H1 (cell line): ENCODE data around the gene ANAPC7. TPM values are rescaled to one million over a fixed set of nuclear protein-coding genes. Genes with fewer than 3 reads are reported as not detected.

Experiments used
- CTCF ChIA-PET: fragments of 300-600 bp; sonication (Branson Sonifier 250); formaldehyde crosslinking; loops from one replicate; lab custom pipeline; 2021; ENCODE audit not compliant: partially characterized antibody; lab: Charles Lee
- POLR2A ChIA-PET: fragments of 300-600 bp; sonication (Branson Sonifier 250); formaldehyde crosslinking; loops from one replicate; lab custom pipeline; 2021; ENCODE audit warnings: inconsistent platforms; ENCODE audit not compliant: partially characterized antibody; lab: Charles Lee
- DNase-seq, 2 experiments: peaks; one replicate each; pipeline versions ENCODE4 v3.0.0 to v3.0.0-alpha.2; 2010 to 2022; ENCODE audit warnings: low spot score in 2 of 2, low read depth in 1 of 2, mixed read lengths in 1 of 2
- FAIRE-seq: peaks from 2 replicates; lab custom pipeline; 2011; peaks lifted over from hg19 to GRCh38; lab: Jason Lieb, UNC
- H2AFZ ChIP-seq: 2 replicates; pipeline ENCODE4 v1.8.1; 2012; ENCODE audit warnings: low read length, inconsistent platforms
- H2AK5ac ChIP-seq: 2 replicates; pipeline ENCODE4 v1.6.1; 2013; ENCODE audit warnings: low read depth, low read length
- H2BK120ac ChIP-seq: replicated peaks from 2 replicates; pipeline ENCODE3; 2013; ENCODE audit warnings: low read depth, low read length, inconsistent platforms
- H2BK12ac ChIP-seq: 2 replicates; pipeline ENCODE4 v1.6.1; 2013; ENCODE audit warnings: low read depth, low read length
- H2BK15ac ChIP-seq: 2 replicates; pipeline ENCODE4 v1.6.1; 2013; ENCODE audit warnings: low read length
- H2BK20ac ChIP-seq: 2 replicates; pipeline ENCODE4 v1.6.1; 2013; ENCODE audit warnings: low read length
- H2BK5ac ChIP-seq: 2 replicates; pipeline ENCODE4 v1.6.1; 2013; ENCODE audit warnings: low read depth, low read length
- H3K14ac ChIP-seq: 2 replicates; pipeline ENCODE4 v1.6.1; 2013; ENCODE audit warnings: inconsistent platforms; ENCODE audit not compliant: insufficient read length
- H3K18ac ChIP-seq: 2 replicates; pipeline ENCODE4 v1.6.1; 2013; ENCODE audit warnings: low read length; ENCODE audit errors: extremely low read depth
- H3K23ac ChIP-seq: 2 replicates; pipeline ENCODE4 v1.6.1; 2013; ENCODE audit warnings: inconsistent platforms; ENCODE audit not compliant: insufficient read length
- H3K23me2 ChIP-seq: 2 replicates; pipeline ENCODE4 v1.6.1; 2013; ENCODE audit warnings: low read depth, low read length
- H3K27ac ChIP-seq: 2 replicates; pipeline ENCODE4 v1.6.1; 2011; ENCODE audit warnings: low read depth, low read length, inconsistent platforms
- H3K27me3 ChIP-seq, 4 experiments: replicated peaks in 1 of 4; 1 replicate in 1 of 4; 2 replicates in 3 of 4; pipeline versions ENCODE4 v1.6.1 to v1.8.1; 2011 to 2013; ENCODE audit warnings: low read length in 3 of 4, mild to moderate bottlenecking in 3 of 4, inconsistent platforms in 2 of 4, mixed read lengths in 2 of 4, moderate library complexity in 1 of 4; ENCODE audit not compliant: control insufficient read depth in 3 of 4, insufficient read depth in 3 of 4; ENCODE audit errors: extremely low read depth in 1 of 4
- H3K36me3 ChIP-seq, 4 experiments: 2 replicates each; pipeline versions ENCODE4 v1.6.1 to v1.8.1; 2011 to 2013; ENCODE audit warnings: mild to moderate bottlenecking in 4 of 4, low read length in 3 of 4, moderate library complexity in 2 of 4, control low read depth in 1 of 4, inconsistent platforms in 1 of 4; ENCODE audit not compliant: insufficient read depth in 4 of 4, control insufficient read depth in 2 of 4
- H3K4ac ChIP-seq: replicated peaks from 2 replicates; pipeline ENCODE3; 2013; ENCODE audit warnings: low read length, low read depth, mixed read lengths, inconsistent platforms; ENCODE audit not compliant: insufficient read length
- H3K4me1 ChIP-seq, 4 experiments: replicated peaks in 1 of 4; 1 replicate in 1 of 4; 2 replicates in 3 of 4; pipeline versions ENCODE4 v1.6.1 to v1.8.1; 2011 to 2013; ENCODE audit warnings: low read length in 3 of 4, inconsistent platforms in 2 of 4, mixed read lengths in 1 of 4; ENCODE audit not compliant: insufficient read depth in 4 of 4, control insufficient read depth in 3 of 4
- H3K4me2 ChIP-seq, 2 experiments: 2 replicates each; pipeline versions ENCODE4 v1.6.1 to v1.8.1; 2011 to 2013; ENCODE audit warnings: low read depth in 2 of 2, low read length in 2 of 2, control low read depth in 1 of 2, inconsistent platforms in 1 of 2, mild to moderate bottlenecking in 1 of 2; ENCODE audit not compliant: insufficient read depth in 1 of 2
- H3K4me3 ChIP-seq, 4 experiments: fragments of 200-600, 300-600 bp in 1 of 4; sonication (generic), shearing (Covaris generic), sonication (Bioruptor Twin) in 1 of 4; 2 replicates each; pipeline versions ENCODE4 v1.5.1 to v1.8.1; 2011 to 2016; ENCODE audit warnings: low read length in 4 of 4, low read depth in 3 of 4, control low read depth in 2 of 4, inconsistent platforms in 2 of 4, mild to moderate bottlenecking in 2 of 4, mixed read lengths in 1 of 4, moderate library complexity in 1 of 4; ENCODE audit not compliant: insufficient read depth in 2 of 4; ENCODE audit errors: extremely low read depth in 1 of 4
- H3K56ac ChIP-seq: replicated peaks from 2 replicates; pipeline ENCODE3; 2013; ENCODE audit warnings: low read depth, mild to moderate bottlenecking, mixed read lengths, low read length, inconsistent platforms; ENCODE audit not compliant: insufficient read length
- H3K79me1 ChIP-seq: 2 replicates; pipeline ENCODE4 v1.6.1; 2013; ENCODE audit warnings: low read depth, low read length, control low read depth
- H3K79me2 ChIP-seq, 2 experiments: 2 replicates each; pipeline versions ENCODE4 v1.6.1 to v1.8.1; 2012 to 2013; ENCODE audit warnings: low read length in 2 of 2, mild to moderate bottlenecking in 2 of 2, inconsistent platforms in 1 of 2; ENCODE audit not compliant: insufficient read depth in 2 of 2, control insufficient read depth in 1 of 2
- H3K9ac ChIP-seq, 4 experiments: replicated peaks in 1 of 4; 1 replicate in 1 of 4; 2 replicates in 3 of 4; pipeline versions ENCODE4 v1.6.1 to v1.8.1; 2011 to 2013; ENCODE audit warnings: low read depth in 3 of 4, low read length in 3 of 4, control low read depth in 2 of 4, mild to moderate bottlenecking in 2 of 4, moderate library complexity in 2 of 4, inconsistent platforms in 1 of 4; ENCODE audit errors: extremely low read depth in 1 of 4
- H3K9me3 ChIP-seq, 2 experiments: 2 replicates each; pipeline versions ENCODE4 v1.6.1 to v1.8.1; 2012 to 2013; ENCODE audit warnings: mild to moderate bottlenecking in 2 of 2, moderate library complexity in 2 of 2, control low read depth in 1 of 2, inconsistent platforms in 1 of 2, low read depth in 1 of 2, low read length in 1 of 2, mixed read lengths in 1 of 2; ENCODE audit not compliant: insufficient read depth in 2 of 2
- H4K20me1 ChIP-seq, 2 experiments: replicated peaks in 1 of 2; 2 replicates each; pipeline versions ENCODE3 to v1.8.1; 2011 to 2013; ENCODE audit warnings: inconsistent platforms in 2 of 2, low read length in 2 of 2, mild to moderate bottlenecking in 1 of 2; ENCODE audit not compliant: insufficient read depth in 2 of 2, control insufficient read depth in 1 of 2
- H4K5ac ChIP-seq: 2 replicates; pipeline ENCODE4 v1.6.1; 2013; ENCODE audit warnings: low read length, low read depth, mixed read lengths, inconsistent platforms; ENCODE audit not compliant: insufficient read length
- H4K8ac ChIP-seq: 2 replicates; pipeline ENCODE4 v1.8.0; 2013; ENCODE audit warnings: mild to moderate bottlenecking, moderate library complexity, low read length, inconsistent platforms; ENCODE audit not compliant: insufficient read depth; ENCODE audit errors: extremely low read depth
- H4K91ac ChIP-seq: replicated peaks from 2 replicates; pipeline ENCODE3; 2013; ENCODE audit warnings: low read length, mixed read lengths, inconsistent platforms; ENCODE audit not compliant: insufficient read length
- ASH2L ChIP-seq: fragments of 200-600, 300-600 bp; sonication (generic); IDR thresholded peaks from one replicate; pipeline ENCODE4 v1.7.1; 2017; ENCODE audit warnings: low read length
- CBX8 ChIP-seq: fragments of 300-800, 300-1000 bp; sonication (generic); IDR thresholded peaks from 2 replicates; pipeline ENCODE4 v1.7.1; 2016; ENCODE audit warnings: low read depth, low read length, borderline replicate concordance
- GABPA ChIP-seq: IDR thresholded peaks from 2 replicates; pipeline ENCODE4 v1.6.1; 2011; ENCODE audit warnings: mild to moderate bottlenecking, low read length, moderate library complexity, borderline replicate concordance; ENCODE audit not compliant: insufficient read depth
- JUN ChIP-seq: IDR thresholded peaks from 2 replicates; pipeline ENCODE4 v1.6.1; 2011; ENCODE audit warnings: low read depth, mild to moderate bottlenecking, improper control_type of control experiment, low read length
- KDM1A ChIP-seq: fragments of 200-600, 300-600 bp; sonication (generic); IDR thresholded peaks from 2 replicates; pipeline ENCODE4 v1.7.1; 2016; ENCODE audit warnings: mild to moderate bottlenecking, low read length, borderline replicate concordance
- POLR2A ChIP-seq, 2 experiments: IDR thresholded peaks; 1 replicate in 1 of 2; 2 replicates in 1 of 2; pipeline ENCODE4 v1.6.1; 2011; ENCODE audit warnings: low read depth in 2 of 2, low read length in 2 of 2, mild to moderate bottlenecking in 2 of 2; ENCODE audit errors: control extremely low read depth in 1 of 2
- POLR2AphosphoS5 ChIP-seq: IDR thresholded peaks from 2 replicates; pipeline ENCODE4 v1.6.1; 2011; ENCODE audit warnings: low read depth, low read length
- SAP30 ChIP-seq: fragments of 300-600 bp; sonication (generic); IDR thresholded peaks from 2 replicates; pipeline ENCODE4 v1.7.1; 2012; ENCODE audit warnings: low read length, moderate library complexity, mild to moderate bottlenecking, inconsistent platforms; ENCODE audit not compliant: insufficient read depth, insufficient replicate concordance
- SP4 ChIP-seq: IDR thresholded peaks from 2 replicates; pipeline ENCODE4 v1.6.1; 2012; ENCODE audit warnings: low read length, inconsistent platforms
- SRF ChIP-seq: IDR thresholded peaks from 2 replicates; pipeline ENCODE4 v1.6.1; 2011; ENCODE audit warnings: mild to moderate bottlenecking, low read depth, low read length, moderate library complexity
- WGBS, 2 experiments: shearing (Covaris generic) in 1 of 2; methylation state at CpG; one replicate each; pipeline versions ENCODE4 v1.1.6 to v1.1.7; 2013 to 2015; ENCODE audit warnings: low lambda C conversion rate in 2 of 2, mixed read lengths in 2 of 2, inconsistent platforms in 1 of 2, low coverage in 1 of 2, missing lambda C conversion rate in 1 of 2; ENCODE audit not compliant: insufficient replicate concordance in 2 of 2, insufficient coverage in 1 of 2, insufficient read length in 1 of 2; ENCODE audit errors: extremely low coverage in 1 of 2, missing lambda C conversion rate in 1 of 2; 5-methylcytosine and 5-hydroxymethylcytosine counted together
- polyA plus RNA-seq, 7 experiments: library from polyadenylated mRNA; depleted of rRNA in 3 of 7; stranded (reverse) in 5 of 7; unstranded in 2 of 7; fragments of >200 nt in 5 of 7; fragments of 200-250 nt in 2 of 7; gene quantifications; 1 replicate in 5 of 7; 2 replicates in 1 of 7; 4 replicates in 1 of 7; pipeline versions ENCODE4 v1.2.1 to v1.2.3, GENCODE V29; 2011 to 2013; ENCODE audit warnings: missing spikeins in 2 of 7, mixed read lengths in 2 of 7
- total RNA-seq: library from RNA; stranded (reverse); fragmentation: NEBNext Ultra II Directional; extraction: Animal tissue kit (Norgen Biotek cat#: 25700); gene quantifications from 2 replicates; pipeline ENCODE4 v1.2.1, GENCODE V29; 2021
- TF ChIP-seq, protein P1 (sequence below): IDR thresholded peaks from 2 replicates; pipeline ENCODE4 v1.6.1; 2011; ENCODE audit warnings: low read depth, mild to moderate bottlenecking, low read length; ENCODE audit not compliant: insufficient read depth
- TF ChIP-seq, protein P2 (sequence below): IDR thresholded peaks from 2 replicates; pipeline ENCODE4 v1.6.1; 2012; ENCODE audit warnings: inconsistent platforms

ANAPC7 gene
- total and polyA plus RNA-seq, 2 of the 8 experiments (the other 6 are each of a cell fraction or from before 2014, with no cell fraction given), result 72.8 to 105 TPM

DNA sequence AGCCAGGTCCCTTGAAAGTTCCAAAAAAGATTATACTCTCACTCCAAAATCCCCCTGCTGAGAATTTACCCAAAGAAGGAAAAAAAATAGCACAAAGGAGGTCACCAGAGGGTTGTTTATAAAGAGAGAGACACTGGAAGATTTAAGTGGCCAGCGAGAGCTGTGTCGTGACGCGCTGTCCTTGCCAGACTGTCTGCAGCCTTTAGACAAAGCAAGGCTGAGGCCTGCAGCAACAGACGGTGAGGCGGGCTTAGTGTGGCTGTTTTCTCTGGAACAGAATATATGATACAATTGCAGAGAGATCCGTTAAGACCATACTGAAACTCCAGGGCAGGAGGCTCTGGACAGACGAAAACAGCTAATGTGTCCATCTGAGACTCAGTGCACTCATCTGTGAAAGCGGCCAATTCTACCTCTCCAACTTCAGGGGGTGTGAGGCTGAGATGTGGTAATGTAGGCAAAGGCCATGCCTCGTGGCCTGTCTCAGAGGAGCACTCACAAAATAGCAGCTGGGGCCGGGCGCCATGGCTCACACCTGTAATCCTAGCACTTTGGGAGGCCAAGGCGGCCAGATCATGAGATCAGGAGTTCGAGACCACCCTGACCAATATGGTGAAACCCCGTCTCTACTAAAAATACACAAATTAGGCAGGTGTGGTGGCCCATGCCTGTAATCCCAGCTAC, 36.2 kb downstream of the ANAPC7 start:
- no peak overlapping the region for H3K9ac ChIP-seq
- no peak overlapping the region for H2AFZ ChIP-seq
- no peak overlapping the region for H3K4me3 ChIP-seq
- H3K79me1 ChIP-seq, result no peaks in the 10 kb centered on the region
- H3K56ac ChIP-seq, result no peak overlapping the region
- peaks cover 0 to 9% (median 6%) of the 10 kb centered on the region in 4 experiments; a peak in 4 of 8 replicates for H3K36me3 ChIP-seq
- H2BK15ac ChIP-seq, result no peak overlapping the region
- no peak overlapping the region for H4K8ac ChIP-seq
- WGBS, 2 experiments, result 93% methylated on average over 15 of the region's 15 CpGs; no CpG with 5 or more reads in 1 of the 2 experiments
- no peak overlapping the region for H2AK5ac ChIP-seq
- no peak overlapping the region for H2BK120ac ChIP-seq
- H3K18ac ChIP-seq, result no peak overlapping the region
- no peak overlapping the region for H3K27ac ChIP-seq
- FAIRE-seq (no peak), DNase-seq (no peak)
- no peaks in the 10 kb centered on the region for H3K23me2 ChIP-seq
- H3K4me1 ChIP-seq, result no peaks in the 10 kb centered on the region; a peak in 1 of 7 replicates
- ChIA-PET POLR2A (interaction anchor here (0.6 to 3.3 kb wide), 10 partner anchors 10 to 221 kb away, joined by 3 to 20 read pairs (median 4); partner anchors contain the start of genes FAM216A and GPN3), CTCF (interaction anchor here (0.5 to 2.8 kb wide), 5 partner anchors 12 to 945 kb away, joined by 3 to 11 read pairs (median 3); no protein-coding TSS in a partner anchor)
- H2BK12ac ChIP-seq, result no peak overlapping the region
- no peak overlapping the region for H2BK20ac ChIP-seq
- no peak overlapping the region for H3K23ac ChIP-seq
- H3K4me2 ChIP-seq, result no peak overlapping the region
- H4K20me1 ChIP-seq, result peaks cover 0 to 4% of the 10 kb centered on the region in 2 experiments
- H3K79me2 ChIP-seq, result no peaks in the 10 kb centered on the region
- no peak overlapping the region for H3K14ac ChIP-seq
- H3K4ac ChIP-seq, result no peak overlapping the region
- no peak overlapping the region for H4K91ac ChIP-seq
- no peak overlapping the region for H4K5ac ChIP-seq
- no peak overlapping the region for H2BK5ac ChIP-seq
- no peaks in the 10 kb centered on the region for H3K27me3 ChIP-seq
- no peaks in the 10 kb centered on the region for H3K9me3 ChIP-seq
- TF ChIP-seq POLR2A (IDR thresholded peaks at IDR 0.05; ENCODE audit: control extremely low read depth in 1 of 2, low read depth in 2 of 2, low read length in 2 of 2), result no peak
- TF ChIP-seq, protein P1, sequence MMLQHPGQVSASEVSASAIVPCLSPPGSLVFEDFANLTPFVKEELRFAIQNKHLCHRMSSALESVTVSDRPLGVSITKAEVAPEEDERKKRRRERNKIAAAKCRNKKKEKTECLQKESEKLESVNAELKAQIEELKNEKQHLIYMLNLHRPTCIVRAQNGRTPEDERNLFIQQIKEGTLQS, result no peak
- TF ChIP-seq SAP30, result no peak
- no peak for TF ChIP-seq SP4
- no peak for TF ChIP-seq CBX8
- no peak for TF ChIP-seq ASH2L
- no peak for TF ChIP-seq POLR2AphosphoS5
- no peak for TF ChIP-seq KDM1A
- TF ChIP-seq, protein P2, sequence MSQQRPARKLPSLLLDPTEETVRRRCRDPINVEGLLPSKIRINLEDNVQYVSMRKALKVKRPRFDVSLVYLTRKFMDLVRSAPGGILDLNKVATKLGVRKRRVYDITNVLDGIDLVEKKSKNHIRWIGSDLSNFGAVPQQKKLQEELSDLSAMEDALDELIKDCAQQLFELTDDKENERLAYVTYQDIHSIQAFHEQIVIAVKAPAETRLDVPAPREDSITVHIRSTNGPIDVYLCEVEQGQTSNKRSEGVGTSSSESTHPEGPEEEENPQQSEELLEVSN, result no peak
- TF ChIP-seq GABPA, result no peak
- no peak for TF ChIP-seq SRF
- TF ChIP-seq JUN, result no peak
